Measurements from ENCODE around the gene WTAP. TPM values are rescaled to one million over a fixed set of nuclear protein-coding genes. Genes with fewer than 3 reads are reported as not detected.
"Not testable (repeated sequence)": the region's sequence is repeated elsewhere in the genome, so short reads cannot be mapped to it uniquely, and the experiment has no call there.

Gene WTAP
- total and polyA plus RNA-seq, 3 experiments from 2014 or later, result 95.1 to 149 (median 103) TPM

- Mint-ChIP-seq H3K27me3 (peaks cover 0 to 6% of the 10 kb centered on the region in 2 donors), H3K36me3 (peaks cover 3 to 29% (median 9%) of the 10 kb centered on the region in 3 donors), H3K4me1 (peaks cover 35 to 56% (median 49%) of the 10 kb centered on the region in 3 donors), H3K4me3 (peak overlapping the region in 3 of 7 donors; percentile 6 to 28 (median 10)), H3K27ac (peak overlapping the region in 4 of 8 donors; percentile 12 to 100 (median 24)), H3K9me3 (peaks cover 0 to 3% (median 0%) of the 10 kb centered on the region in 5 donors)
- H3K27ac ChIP-seq (ENCODE audit: low read depth, low read length), result no peak overlapping the region
- no peak overlapping the region for H3K4me3 ChIP-seq (ENCODE audit: low read length)
- peaks cover 12% of the 10 kb centered on the region for H3K4me1 ChIP-seq (ENCODE audit: insufficient read depth, low read length)
- no peaks in the 10 kb centered on the region for H3K27me3 ChIP-seq (ENCODE audit: insufficient read depth, low read length, poor library complexity, severe bottlenecking)
- H3K9me3 ChIP-seq (ENCODE audit: low read length), result no peaks in the 10 kb centered on the region
- DNase-seq, result no peak
- H3K36me3 ChIP-seq (ENCODE audit: insufficient read depth, low read length), result no peaks in the 10 kb centered on the region
- CTCF ChIA-PET, result interaction anchor here (0.6 to 1.3 kb wide), 4 partner anchors 9 to 218 kb away, joined by 3 to 5 read pairs (median 4); partner anchors contain the start of gene MRPL18
- POLR2A ChIA-PET, result no interaction called here
Observed at GRCh38 chr6:159724778-159725177, 2.5 kb upstream of the WTAP start.

- H3K4me1 ChIP-seq (ENCODE audit: insufficient read depth, low read length), result peaks cover 17% of the 10 kb centered on the region
- H3K4me3 Mint-ChIP-seq, result peak overlapping the region in 2 of 7 donors; percentile 6 to 10
- peak overlapping the region in 5 of 8 donors; percentile 36 to 100 (median 97) for H3K27ac Mint-ChIP-seq
- ChIA-PET CTCF (interaction anchor here (1.1 to 1.3 kb wide), 2 partner anchors 9 to 65 kb away, joined by 3 to 5 read pairs; partner anchors contain the start of gene MRPL18), POLR2A (interaction anchor here (6.5 kb wide), 1 partner anchor 65 kb away, joined by 84 read pairs; the partner anchor contains the start of genes MRPL18 and TCP1)
- not testable (repeated sequence) for H3K4me3 ChIP-seq (ENCODE audit: low read length); H3K36me3 ChIP-seq (ENCODE audit: insufficient read depth, low read length); H3K27me3 ChIP-seq (ENCODE audit: insufficient read depth, low read length, poor library complexity, severe bottlenecking); H3K27me3 Mint-ChIP-seq; H3K27ac ChIP-seq (ENCODE audit: low read depth, low read length); H3K9me3 ChIP-seq (ENCODE audit: low read length); H3K9me3 Mint-ChIP-seq; DNase-seq
- peaks cover 3 to 29% (median 9%) of the 10 kb centered on the region in 3 donors for H3K36me3 Mint-ChIP-seq
- H3K4me1 Mint-ChIP-seq, result peaks cover 39 to 60% (median 52%) of the 10 kb centered on the region in 3 donors
Observed at GRCh38 chr6:159725208-159725607, 2.1 kb upstream of the WTAP start.

GRCh38 chr6:159726255-159726917 lies 920 bp upstream of the WTAP start:
- Mint-ChIP-seq H3K36me3 (peaks cover 6 to 36% (median 9%) of the 10 kb centered on the region in 3 donors), H3K4me1 (peaks cover 51 to 68% (median 60%) of the 10 kb centered on the region in 3 donors), H3K4me3 (peak overlapping the region; percentile 91 to 99 (median 94)), H3K9me3 (peaks cover 0 to 3% (median 0%) of the 10 kb centered on the region in 5 donors), H3K27me3 (peaks cover 0 to 6% of the 10 kb centered on the region in 2 donors), H3K27ac (peak overlapping the region; percentile 97 to 100 (median 99))
- no peak for DNase-seq
- Histone ChIP-seq H3K4me3 (ENCODE audit: low read length) (peak overlapping the region; percentile 92), H3K27ac (ENCODE audit: low read depth, low read length) (peak overlapping the region; percentile 98), H3K27me3 (ENCODE audit: insufficient read depth, low read length, poor library complexity, severe bottlenecking) (no peaks in the 10 kb centered on the region), H3K9me3 (ENCODE audit: low read length) (no peaks in the 10 kb centered on the region), H3K36me3 (ENCODE audit: insufficient read depth, low read length) (no peaks in the 10 kb centered on the region), H3K4me1 (ENCODE audit: insufficient read depth, low read length) (peaks cover 28% of the 10 kb centered on the region)
- CTCF ChIA-PET, result interaction anchor here (0.6 to 1.9 kb wide), 8 partner anchors 9 to 252 kb away, joined by 3 to 12 read pairs (median 4); partner anchors contain the start of genes MRPL18, SOD2 and TCP1
- POLR2A ChIA-PET, result interaction anchor here (0.7 to 6.5 kb wide), 10 partner anchors 25 to 692 kb away, joined by 3 to 84 read pairs (median 3); partner anchors contain the start of genes ACAT2, MRPL18, SOD2 and TCP1

GRCh38 chr6:159727717-159728445 lies 575 bp downstream of the WTAP start:
- Mint-ChIP-seq H3K27ac (peak overlapping the region; percentile 85 to 97 (median 92)), H3K4me1 (peaks cover 54 to 78% (median 63%) of the 10 kb centered on the region in 3 donors), H3K36me3 (peaks cover 3 to 39% (median 5%) of the 10 kb centered on the region in 3 donors), H3K9me3 (no peaks in the 10 kb centered on the region), H3K27me3 (peaks cover 0 to 6% of the 10 kb centered on the region in 2 donors), H3K4me3 (peak overlapping the region; percentile 88 to 97 (median 92))
- ChIA-PET POLR2A (interaction anchor here (1.0 to 6.5 kb wide), 6 partner anchors 32 to 62 kb away, joined by 4 to 84 read pairs (median 28); partner anchors contain the start of genes ACAT2, MRPL18, SOD2 and TCP1), CTCF (interaction anchor here (1.6 to 2.4 kb wide), 3 partner anchors 19 to 251 kb away, joined by 4 to 12 read pairs (median 4); no protein-coding TSS in a partner anchor)
- H3K4me1 ChIP-seq (ENCODE audit: insufficient read depth, low read length), result peaks cover 35% of the 10 kb centered on the region
- H3K27me3 ChIP-seq (ENCODE audit: insufficient read depth, low read length, poor library complexity, severe bottlenecking), result no peaks in the 10 kb centered on the region
- no peaks in the 10 kb centered on the region for H3K36me3 ChIP-seq (ENCODE audit: insufficient read depth, low read length)
- H3K4me3 ChIP-seq (ENCODE audit: low read length), result peak overlapping the region; percentile 68
- no peaks in the 10 kb centered on the region for H3K9me3 ChIP-seq (ENCODE audit: low read length)
- peak overlapping the region; percentile 87 for H3K27ac ChIP-seq (ENCODE audit: low read depth, low read length)
- peak in 1 of 5 donors; percentile 38 for DNase-seq

- POLR2A ChIA-PET, result interaction anchor here (0.6 to 6.5 kb wide), 6 partner anchors 24 to 61 kb away, joined by 3 to 84 read pairs (median 12); partner anchors contain the start of genes ACAT2, MRPL18, SOD2 and TCP1
- Mint-ChIP-seq H3K4me3 (peak overlapping the region; percentile 88 to 97 (median 92)), H3K27ac (peak overlapping the region; percentile 85 to 97 (median 92)), H3K4me1 (peaks cover 53 to 79% (median 63%) of the 10 kb centered on the region in 3 donors), H3K9me3 (no peaks in the 10 kb centered on the region), H3K27me3 (peaks cover 0 to 6% of the 10 kb centered on the region in 2 donors), H3K36me3 (peaks cover 0 to 36% (median 3%) of the 10 kb centered on the region in 3 donors)
- DNase-seq, result no peak
- Histone ChIP-seq H3K36me3 (ENCODE audit: insufficient read depth, low read length) (no peaks in the 10 kb centered on the region), H3K4me1 (ENCODE audit: insufficient read depth, low read length) (peaks cover 39% of the 10 kb centered on the region), H3K27ac (ENCODE audit: low read depth, low read length) (peak overlapping the region; percentile 87), H3K9me3 (ENCODE audit: low read length) (no peaks in the 10 kb centered on the region), H3K27me3 (ENCODE audit: insufficient read depth, low read length, poor library complexity, severe bottlenecking) (no peaks in the 10 kb centered on the region), H3K4me3 (ENCODE audit: low read length) (peak overlapping the region; percentile 68)
- CTCF ChIA-PET, result interaction anchor here (1.6 to 2.4 kb wide), 2 partner anchors 37 to 250 kb away, joined by 4 to 12 read pairs; no protein-coding TSS in a partner anchor
Observed at GRCh38 chr6:159728531-159728964, 1.2 kb downstream of the WTAP start.

GRCh38 chr6:159729598-159730331 lies 2.5 kb downstream of the WTAP start:
- Histone ChIP-seq H3K36me3 (ENCODE audit: insufficient read depth, low read length) (no peaks in the 10 kb centered on the region), H3K9me3 (ENCODE audit: low read length) (no peaks in the 10 kb centered on the region), H3K27ac (ENCODE audit: low read depth, low read length) (no peak overlapping the region), H3K4me1 (ENCODE audit: insufficient read depth, low read length) (peaks cover 49% of the 10 kb centered on the region), H3K27me3 (ENCODE audit: insufficient read depth, low read length, poor library complexity, severe bottlenecking) (no peaks in the 10 kb centered on the region), H3K4me3 (ENCODE audit: low read length) (peak overlapping the region; percentile 68)
- DNase-seq, result no peak
- H3K4me3 Mint-ChIP-seq, result peak overlapping the region; percentile 88 to 97 (median 92)
- H3K4me1 Mint-ChIP-seq, result peaks cover 62 to 85% (median 74%) of the 10 kb centered on the region in 3 donors
- ChIA-PET POLR2A (interaction anchor here (1.7 to 6.5 kb wide), 3 partner anchors 31 to 60 kb away, joined by 18 to 84 read pairs (median 60); partner anchors contain the start of genes ACAT2, MRPL18, SOD2 and TCP1), CTCF (interaction anchor here (1.6 to 2.4 kb wide), 3 partner anchors 38 to 249 kb away, joined by 4 to 12 read pairs (median 5); no protein-coding TSS in a partner anchor)
- peaks cover 0 to 6% of the 10 kb centered on the region in 2 donors for H3K27me3 Mint-ChIP-seq
- H3K36me3 Mint-ChIP-seq, result peaks cover 0 to 36% (median 3%) of the 10 kb centered on the region in 3 donors
- peak overlapping the region; percentile 49 to 97 (median 86) for H3K27ac Mint-ChIP-seq
- H3K9me3 Mint-ChIP-seq, result no peaks in the 10 kb centered on the region

Data from CD8-positive, alpha-beta memory T cell (primary cell).